CD14-positive monocyte (primary cell): ENCODE results near the gene GAMT. TPM values are rescaled to one million over a fixed set of nuclear protein-coding genes. Genes with fewer than 3 reads are reported as not detected.

ENCODE experiments used
- DNase-seq, 3 donors: peaks; one replicate each; pipeline ENCODE4 v3.0.0-alpha.2; 2011 to 2022
- H2AFZ ChIP-seq: 2 replicates; pipeline ENCODE4 v1.6.0; 2012; ENCODE audit warnings: mild to moderate bottlenecking, low read depth, low read length, inconsistent platforms; ENCODE audit not compliant: insufficient read depth, poor library complexity, severe bottlenecking
- H3K27ac ChIP-seq, 2 donors: 1 replicate in 1 of 2; 2 replicates in 1 of 2; pipeline ENCODE4 v1.5.1; 2012 to 2013; ENCODE audit warnings: low read length in 2 of 2, control low read depth in 1 of 2, inconsistent platforms in 1 of 2, low read depth in 1 of 2, mild to moderate bottlenecking in 1 of 2
- H3K27me3 ChIP-seq, 2 donors: one replicate each; pipeline versions ENCODE4 v1.6.0 to v1.6.1; 2011 to 2013; ENCODE audit warnings: low read length in 2 of 2; ENCODE audit not compliant: control insufficient read depth in 2 of 2, insufficient read depth in 2 of 2
- H3K36me3 ChIP-seq, 2 donors: replicated peaks in 1 of 2; 1 replicate in 1 of 2; 2 replicates in 1 of 2; pipeline versions ENCODE4 v1.5.1 to v1.6.1; 2012 to 2013; ENCODE audit warnings: low read length in 2 of 2, control low read depth in 1 of 2, inconsistent platforms in 1 of 2, mild to moderate bottlenecking in 1 of 2; ENCODE audit not compliant: insufficient read depth in 2 of 2, control insufficient read depth in 1 of 2
- H3K4me1 ChIP-seq, 2 donors: 1 replicate in 1 of 2; 2 replicates in 1 of 2; pipeline versions ENCODE4 v1.5.1 to v1.6.1; 2012 to 2013; ENCODE audit warnings: low read length in 2 of 2, control low read depth in 1 of 2, inconsistent platforms in 1 of 2, mild to moderate bottlenecking in 1 of 2, moderate library complexity in 1 of 2; ENCODE audit not compliant: insufficient read depth in 2 of 2, control insufficient read depth in 1 of 2
- H3K4me2 ChIP-seq: replicated peaks from 2 replicates; pipeline ENCODE3; 2012; ENCODE audit warnings: low read length, moderate library complexity, mild to moderate bottlenecking; ENCODE audit not compliant: poor library complexity, severe bottlenecking; ENCODE audit errors: extremely low read depth
- H3K4me3 ChIP-seq, 3 experiments: fragments of 200-600 bp in 1 of 3; sonication (generic) in 1 of 3; replicated peaks in 1 of 3; 1 replicate in 2 of 3; 2 replicates in 1 of 3; pipeline ENCODE4 v1.5.1; 2011 to 2013; ENCODE audit warnings: low read length in 3 of 3, mild to moderate bottlenecking in 3 of 3, control low read depth in 2 of 3, low read depth in 2 of 3, inconsistent platforms in 1 of 3, moderate library complexity in 1 of 3
- H3K79me2 ChIP-seq: 2 replicates; pipeline ENCODE4 v1.6.0; 2012; ENCODE audit warnings: mild to moderate bottlenecking, control low read depth, inconsistent platforms, low read length, moderate library complexity; ENCODE audit not compliant: insufficient read depth
- H3K9ac ChIP-seq: 2 replicates; pipeline ENCODE4 v1.6.0; 2017; ENCODE audit warnings: low read length, mild to moderate bottlenecking; ENCODE audit not compliant: insufficient read depth, poor library complexity, severe bottlenecking
- H3K9me3 ChIP-seq, 2 donors: replicated peaks in 1 of 2; 1 replicate in 1 of 2; 2 replicates in 1 of 2; pipeline versions ENCODE4 v1.5.1 to v1.6.1; 2012 to 2013; ENCODE audit warnings: low read length in 2 of 2, control low read depth in 1 of 2; ENCODE audit not compliant: control insufficient read depth in 1 of 2, insufficient read depth in 1 of 2
- H4K20me1 ChIP-seq: 2 replicates; pipeline ENCODE4 v1.6.0; 2012; ENCODE audit warnings: mild to moderate bottlenecking, low read length, control low read depth, moderate library complexity; ENCODE audit not compliant: insufficient read depth
- H3K27ac Mint-ChIP-seq, 7 donors: one replicate each; pipeline ENCODE4 v1.8.0; 2020; ENCODE audit warnings: mild to moderate bottlenecking in 7 of 7, mixed read lengths in 7 of 7, moderate library complexity in 6 of 7, inconsistent platforms in 2 of 7
- H3K27me3 Mint-ChIP-seq, 3 donors: one replicate each; pipeline ENCODE4 v1.8.0; 2021 to 2022; ENCODE audit warnings: low read depth in 3 of 3, mild to moderate bottlenecking in 3 of 3, mixed read lengths in 3 of 3, moderate library complexity in 3 of 3, inconsistent platforms in 1 of 3
- H3K36me3 Mint-ChIP-seq, 2 donors: one replicate each; pipeline ENCODE4 v1.8.0; 2020; ENCODE audit warnings: mixed read lengths in 2 of 2, inconsistent platforms in 1 of 2, mild to moderate bottlenecking in 1 of 2
- H3K4me1 Mint-ChIP-seq: one replicate; pipeline ENCODE4 v1.8.0; 2020; ENCODE audit warnings: mild to moderate bottlenecking, mixed read lengths
- H3K4me3 Mint-ChIP-seq, 2 donors: one replicate each; pipeline ENCODE4 v1.8.0; 2020; ENCODE audit warnings: mild to moderate bottlenecking in 2 of 2, mixed read lengths in 2 of 2, moderate library complexity in 1 of 2
- H3K9me3 Mint-ChIP-seq, 7 donors: one replicate each; pipeline ENCODE4 v1.8.0; 2020 to 2022; ENCODE audit warnings: mixed read lengths in 7 of 7, mild to moderate bottlenecking in 6 of 7, moderate library complexity in 6 of 7, inconsistent platforms in 2 of 7
- WGBS: methylation state at CpG from one replicate; pipeline ENCODE4 v1.1.5; 2013; ENCODE audit warnings: missing lambda C conversion rate; ENCODE audit not compliant: insufficient coverage; 5-methylcytosine and 5-hydroxymethylcytosine counted together
- intact Hi-C, 2 donors: fragments of 100-400 bp; cut with micrococcal nuclease; formaldehyde crosslinking; loops; one replicate each; pipeline versions ENCODE4 v1.15.0 to v1.15.1; 2023
- polyA plus RNA-seq, 3 donors: library from polyadenylated mRNA; depleted of rRNA in 1 of 3; unstranded in 2 of 3; stranded (reverse) in 1 of 3; fragments of 300-500 nt in 2 of 3; fragments of >200 nt in 1 of 3; fragmentation: Illumina TruSeq in 2 of 3; gene quantifications; 1 replicate in 2 of 3; 2 replicates in 1 of 3; pipeline ENCODE4 v1.2.3, GENCODE V29; 2012 to 2021
- TF ChIP-seq, protein P1 (sequence below): fragments of 200-600 bp; IDR thresholded peaks from one replicate; pipeline ENCODE4 v1.8.0; 2022; ENCODE audit warnings: antibody characterized with exemption, mild to moderate bottlenecking

Gene GAMT
- polyA plus RNA-seq, 3 donors: 0.95 to 1.3 (median 0.96) TPM

DNA sequence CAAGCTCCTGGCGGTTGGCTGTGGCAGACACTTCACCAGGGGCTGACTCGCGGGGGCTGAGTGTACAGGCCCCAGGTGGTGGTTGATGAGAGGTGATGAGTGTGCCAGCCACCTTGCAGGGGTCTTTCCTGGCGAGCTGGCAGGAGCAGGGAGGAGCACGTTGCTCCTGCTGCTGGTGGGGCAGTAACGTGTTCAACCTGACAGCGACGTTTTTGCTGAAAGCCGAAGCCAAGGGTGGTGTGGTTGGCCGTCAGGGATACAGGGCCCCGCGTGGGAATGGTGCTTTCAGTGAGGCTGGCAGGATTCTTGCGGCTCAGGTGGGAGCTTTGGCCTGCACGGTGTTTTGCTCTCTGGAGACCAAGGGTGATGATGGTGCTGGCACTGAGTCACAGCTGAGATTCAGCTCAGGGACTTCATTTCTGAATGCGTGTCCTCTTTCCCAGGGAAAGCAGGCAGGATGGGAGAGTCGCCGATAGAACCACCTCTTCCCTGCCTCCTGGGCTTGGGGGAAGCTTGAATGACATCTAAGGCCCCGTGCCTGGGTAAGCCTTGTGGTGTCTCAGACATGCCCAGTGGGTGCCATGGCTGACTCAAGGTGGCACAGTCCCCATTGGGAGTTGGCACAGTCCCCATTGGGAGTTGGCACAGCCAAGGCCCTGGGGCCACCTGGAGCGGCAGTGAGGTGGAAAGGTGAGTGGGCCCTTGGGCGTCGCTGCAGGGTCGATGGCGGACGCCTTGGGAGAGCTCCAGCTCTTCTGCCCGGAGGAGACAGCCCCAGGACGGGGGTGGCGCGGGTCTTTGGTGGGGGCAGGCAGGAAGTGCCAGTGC, 14.9 kb upstream of the GAMT start:
- Histone ChIP-seq H3K36me3 (peaks cover 54 to 63% of the 10 kb centered on the region in 2 donors), H3K4me1 (peaks cover 21 to 24% of the 10 kb centered on the region in 2 donors), H3K79me2 (peaks cover 93% of the 10 kb centered on the region), H3K4me3 (peak overlapping the region in 1 of 3 experiments; percentile 67), H4K20me1 (peaks cover 96% of the 10 kb centered on the region), H3K9me3 (no peaks in the 10 kb centered on the region), H3K9ac (peak overlapping the region; percentile 4), H2AFZ (no peak overlapping the region), H3K27ac (peak overlapping the region; percentile 78), H3K27me3 (no peaks in the 10 kb centered on the region), H3K4me2 (peak overlapping the region; percentile 66)
- H3K4me1 Mint-ChIP-seq: peaks cover 31% of the 10 kb centered on the region
- H3K9me3 Mint-ChIP-seq: no peaks in the 10 kb centered on the region
- intact Hi-C loops: no loop called here
- 84% methylated on average over 23 of the region's 28 CpGs for WGBS
- peak overlapping the region; percentile 88 to 99 (median 97) for H3K27ac Mint-ChIP-seq
- TF ChIP-seq, protein P1, sequence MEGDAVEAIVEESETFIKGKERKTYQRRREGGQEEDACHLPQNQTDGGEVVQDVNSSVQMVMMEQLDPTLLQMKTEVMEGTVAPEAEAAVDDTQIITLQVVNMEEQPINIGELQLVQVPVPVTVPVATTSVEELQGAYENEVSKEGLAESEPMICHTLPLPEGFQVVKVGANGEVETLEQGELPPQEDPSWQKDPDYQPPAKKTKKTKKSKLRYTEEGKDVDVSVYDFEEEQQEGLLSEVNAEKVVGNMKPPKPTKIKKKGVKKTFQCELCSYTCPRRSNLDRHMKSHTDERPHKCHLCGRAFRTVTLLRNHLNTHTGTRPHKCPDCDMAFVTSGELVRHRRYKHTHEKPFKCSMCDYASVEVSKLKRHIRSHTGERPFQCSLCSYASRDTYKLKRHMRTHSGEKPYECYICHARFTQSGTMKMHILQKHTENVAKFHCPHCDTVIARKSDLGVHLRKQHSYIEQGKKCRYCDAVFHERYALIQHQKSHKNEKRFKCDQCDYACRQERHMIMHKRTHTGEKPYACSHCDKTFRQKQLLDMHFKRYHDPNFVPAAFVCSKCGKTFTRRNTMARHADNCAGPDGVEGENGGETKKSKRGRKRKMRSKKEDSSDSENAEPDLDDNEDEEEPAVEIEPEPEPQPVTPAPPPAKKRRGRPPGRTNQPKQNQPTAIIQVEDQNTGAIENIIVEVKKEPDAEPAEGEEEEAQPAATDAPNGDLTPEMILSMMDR: no peak
- no peak for DNase-seq
- H3K27me3 Mint-ChIP-seq: peaks cover 0 to 1% (median 0%) of the 10 kb centered on the region in 3 donors
- peak overlapping the region in 1 of 2 donors; percentile 62 for H3K4me3 Mint-ChIP-seq
- H3K36me3 Mint-ChIP-seq: peaks cover 35 to 70% of the 10 kb centered on the region in 2 donors

DNA sequence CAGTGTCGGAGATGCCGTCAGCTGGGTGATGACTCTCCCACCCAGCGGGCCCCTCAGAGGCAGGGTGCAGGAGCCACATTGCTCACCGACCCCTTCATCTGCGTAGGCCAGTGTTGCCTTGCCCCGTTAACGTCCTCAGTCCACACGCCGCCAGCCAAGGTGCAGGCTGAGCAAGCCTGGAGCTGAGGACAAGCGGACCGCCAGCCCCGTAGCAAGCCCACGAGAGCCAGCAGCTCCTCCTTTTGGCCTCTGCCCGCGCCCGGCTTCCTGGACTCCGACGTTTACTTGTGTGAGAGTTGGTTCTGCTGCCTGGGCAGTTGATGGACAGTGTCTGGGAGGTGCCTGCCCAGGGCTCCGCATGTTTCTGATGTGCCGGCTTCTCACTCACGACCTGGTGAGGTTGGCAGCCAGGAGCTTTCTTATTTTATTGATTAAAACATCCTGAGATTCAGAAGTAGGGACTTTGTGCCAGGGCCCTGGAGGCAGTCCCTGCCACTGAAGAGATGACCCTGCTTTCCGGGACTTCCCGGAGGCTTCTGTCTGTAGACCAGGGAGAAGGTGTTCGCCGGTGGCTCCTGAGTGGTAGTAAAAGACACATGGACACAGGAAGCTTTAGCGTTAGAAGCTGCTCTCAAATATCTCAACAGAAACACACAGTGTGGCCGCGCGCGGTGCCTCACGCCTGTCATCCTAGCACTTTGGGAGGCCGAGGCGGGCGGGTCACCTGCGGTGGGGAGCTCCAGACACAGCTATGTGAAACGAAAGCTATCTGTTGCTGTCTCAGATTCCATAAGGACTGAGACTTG, 11.9 kb upstream of the GAMT start:
- H3K4me1 Mint-ChIP-seq: peaks cover 57% of the 10 kb centered on the region
- Histone ChIP-seq H3K4me1 (peaks cover 42 to 47% of the 10 kb centered on the region in 2 donors), H3K79me2 (peaks cover 99% of the 10 kb centered on the region), H3K9ac (no peak overlapping the region), H3K27ac (no peak overlapping the region), H3K36me3 (peaks cover 29 to 41% of the 10 kb centered on the region in 2 donors), H3K4me3 (no peak overlapping the region), H3K9me3 (no peaks in the 10 kb centered on the region), H2AFZ (no peak overlapping the region), H3K4me2 (no peak overlapping the region), H3K27me3 (no peaks in the 10 kb centered on the region), H4K20me1 (peaks cover 97% of the 10 kb centered on the region)
- DNase-seq: no peak
- no peaks in the 10 kb centered on the region for H3K9me3 Mint-ChIP-seq
- TF ChIP-seq, protein P1: no peak
- H3K27ac Mint-ChIP-seq: peak overlapping the region in 5 of 7 donors; percentile 40 to 78 (median 62)
- peaks cover 21 to 56% of the 10 kb centered on the region in 2 donors for H3K36me3 Mint-ChIP-seq
- WGBS: 92% methylated on average over 26 of the region's 36 CpGs
- intact Hi-C loops: no loop called here
- H3K4me3 Mint-ChIP-seq: no peak overlapping the region
- peaks cover 0 to 2% (median 1%) of the 10 kb centered on the region in 3 donors for H3K27me3 Mint-ChIP-seq
